ENCODE measurements around the gene LYPD1. TPM values are rescaled to one million over a fixed set of nuclear protein-coding genes. Genes with fewer than 3 reads are reported as not detected.

The LYPD1 gene
- total and polyA plus RNA-seq, 3 donors from 2014 or later, result 0.50 to 11.2 (median 1.3) TPM

DNA sequence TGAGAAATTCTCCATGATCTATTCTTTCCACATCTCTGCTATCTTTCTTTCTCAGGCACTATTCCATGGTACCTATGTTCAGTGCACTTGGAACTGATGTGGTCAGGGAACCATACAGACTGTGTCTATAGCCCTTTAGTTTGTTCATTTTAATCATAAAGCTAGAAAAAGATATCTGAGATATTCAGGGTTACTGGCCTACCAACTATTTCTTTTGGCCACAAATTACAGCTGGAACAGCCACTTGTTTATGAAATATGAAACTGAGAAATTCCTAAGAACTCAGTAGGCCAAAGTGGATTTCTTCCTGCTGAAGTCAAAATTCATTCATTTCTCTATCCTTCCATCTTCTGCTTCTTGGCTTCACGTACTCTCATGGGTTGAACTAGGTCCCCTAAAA lies 22.8 kb upstream of the LYPD1 start:
- Histone ChIP-seq H3K4me1 (no peaks in the 10 kb centered on the region), H3K4me3 (no peak overlapping the region), H3K27ac (no peak overlapping the region), H3K27me3 (no peaks in the 10 kb centered on the region), H3K9me3 (no peaks in the 10 kb centered on the region), H3K36me3 (ENCODE audit: low read depth, missing control alignments) (no peaks in the 10 kb centered on the region)
- TF ChIP-seq, protein P1, sequence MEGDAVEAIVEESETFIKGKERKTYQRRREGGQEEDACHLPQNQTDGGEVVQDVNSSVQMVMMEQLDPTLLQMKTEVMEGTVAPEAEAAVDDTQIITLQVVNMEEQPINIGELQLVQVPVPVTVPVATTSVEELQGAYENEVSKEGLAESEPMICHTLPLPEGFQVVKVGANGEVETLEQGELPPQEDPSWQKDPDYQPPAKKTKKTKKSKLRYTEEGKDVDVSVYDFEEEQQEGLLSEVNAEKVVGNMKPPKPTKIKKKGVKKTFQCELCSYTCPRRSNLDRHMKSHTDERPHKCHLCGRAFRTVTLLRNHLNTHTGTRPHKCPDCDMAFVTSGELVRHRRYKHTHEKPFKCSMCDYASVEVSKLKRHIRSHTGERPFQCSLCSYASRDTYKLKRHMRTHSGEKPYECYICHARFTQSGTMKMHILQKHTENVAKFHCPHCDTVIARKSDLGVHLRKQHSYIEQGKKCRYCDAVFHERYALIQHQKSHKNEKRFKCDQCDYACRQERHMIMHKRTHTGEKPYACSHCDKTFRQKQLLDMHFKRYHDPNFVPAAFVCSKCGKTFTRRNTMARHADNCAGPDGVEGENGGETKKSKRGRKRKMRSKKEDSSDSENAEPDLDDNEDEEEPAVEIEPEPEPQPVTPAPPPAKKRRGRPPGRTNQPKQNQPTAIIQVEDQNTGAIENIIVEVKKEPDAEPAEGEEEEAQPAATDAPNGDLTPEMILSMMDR (IDR thresholded peaks at IDR 0.05), result no peak
- no peak for TF ChIP-seq POLR2A (IDR thresholded peaks at IDR 0.05)
- no peak for DNase-seq
- WGBS, 2 donors, result 75 to 83% methylated on average over 1 of the region's 1 CpG
- intact Hi-C loops (cut with DNase I; ENCODE audit: low total_unique reads), result no loop called here

GRCh38 chr2:132691556-132691955 lies 21.6 kb upstream of the LYPD1 start:
- Histone ChIP-seq H3K36me3 (ENCODE audit: low read depth, missing control alignments) (no peaks in the 10 kb centered on the region), H3K27me3 (no peaks in the 10 kb centered on the region), H3K9me3 (no peaks in the 10 kb centered on the region), H3K4me3 (no peak overlapping the region), H3K4me1 (no peaks in the 10 kb centered on the region), H3K27ac (no peak overlapping the region)
- no peak for DNase-seq
- intact Hi-C loops (cut with DNase I; ENCODE audit: low total_unique reads), result no loop called here
- TF ChIP-seq, protein P1 (IDR thresholded peaks at IDR 0.05), result no peak
- TF ChIP-seq POLR2A (IDR thresholded peaks at IDR 0.05), result no peak
- WGBS, 2 donors, result 83 to 92% methylated on average over 4 of the region's 4 CpGs

DNA sequence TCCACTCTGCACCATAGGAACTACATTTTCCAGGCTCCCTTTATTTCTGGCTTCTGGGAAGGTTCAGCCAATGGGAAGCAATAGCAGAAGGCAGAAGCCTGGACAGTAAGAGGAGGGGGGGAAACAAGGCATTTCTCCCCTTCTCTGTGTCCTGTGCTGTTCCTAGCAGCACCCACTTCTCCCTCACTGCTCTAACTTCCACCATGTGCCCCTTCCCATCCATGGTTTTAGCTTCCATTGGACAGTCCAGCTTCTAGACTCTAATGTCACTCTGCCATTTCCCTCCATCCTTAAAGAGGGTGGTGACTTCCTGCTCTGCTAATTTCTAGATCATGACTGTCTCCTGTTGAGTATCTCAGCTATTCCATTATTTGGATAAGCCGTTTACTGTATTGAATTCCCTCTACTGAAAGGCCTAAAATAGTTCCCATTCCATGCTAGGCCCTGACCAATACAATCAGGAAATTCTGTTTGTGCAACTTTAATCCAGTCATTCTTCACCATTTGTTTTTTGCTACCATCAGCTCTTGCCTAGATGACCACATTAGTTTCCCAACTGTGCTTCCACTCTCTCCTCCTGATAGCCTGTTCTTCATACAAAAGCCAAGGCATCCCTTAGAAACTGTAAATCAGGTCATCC lies 20.8 kb upstream of the LYPD1 start:
- whole genome bisulfite sequencing, 2 donors, result 85 to 89% methylated on average over 1 of the region's 1 CpG
- intact Hi-C loops (cut with DNase I; ENCODE audit: low total_unique reads), result no loop called here
- no peak for DNase-seq
- TF ChIP-seq POLR2A (IDR thresholded peaks at IDR 0.05), result no peak
- TF ChIP-seq, protein P1 (IDR thresholded peaks at IDR 0.05), result no peak
- Histone ChIP-seq H3K4me3 (no peak overlapping the region), H3K27me3 (no peaks in the 10 kb centered on the region), H3K27ac (no peak overlapping the region), H3K36me3 (ENCODE audit: low read depth, missing control alignments) (no peaks in the 10 kb centered on the region), H3K4me1 (no peaks in the 10 kb centered on the region), H3K9me3 (no peaks in the 10 kb centered on the region)

- H3K9me3 ChIP-seq, result no peaks in the 10 kb centered on the region
- H3K4me1 ChIP-seq, result no peaks in the 10 kb centered on the region
- H3K36me3 ChIP-seq (ENCODE audit: low read depth, missing control alignments), result no peaks in the 10 kb centered on the region
- H3K27me3 ChIP-seq, result no peaks in the 10 kb centered on the region
- no peak overlapping the region for H3K27ac ChIP-seq
- H3K4me3 ChIP-seq, result no peak overlapping the region
- intact Hi-C loops (cut with DNase I; ENCODE audit: low total_unique reads), result no loop called here
- TF ChIP-seq, protein P1 (IDR thresholded peaks at IDR 0.05), result no peak
- no peak for TF ChIP-seq POLR2A (IDR thresholded peaks at IDR 0.05)
- no peak for DNase-seq
- 84 to 91% methylated on average over 1 of the region's 1 CpG for WGBS, 2 donors
Measured at GRCh38 chr2:132681766-132682165, 11.8 kb upstream of the LYPD1 start.

DNA sequence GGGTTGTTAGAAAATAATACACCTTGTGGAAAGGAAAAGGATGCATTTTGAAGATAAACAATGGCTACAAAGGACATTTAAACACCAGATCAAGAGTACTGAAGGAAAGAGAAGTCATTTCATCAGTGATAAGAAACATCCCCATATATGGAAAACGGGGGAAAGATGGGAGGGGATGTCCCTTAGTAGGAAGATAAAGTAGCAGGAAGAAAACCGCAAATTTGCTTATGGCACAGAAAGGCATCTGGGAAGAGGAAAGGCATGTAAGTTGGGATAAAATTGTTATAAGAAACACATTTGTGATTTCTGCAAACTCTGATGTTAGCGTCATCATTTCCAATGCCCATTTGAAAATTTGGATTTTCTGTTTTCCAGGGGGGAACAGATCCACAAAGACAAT lies 10.5 kb upstream of the LYPD1 start:
- 83 to 84% methylated on average over 3 of the region's 3 CpGs for WGBS, 2 donors
- no peaks in the 10 kb centered on the region for H3K4me1 ChIP-seq
- no peak overlapping the region for H3K4me3 ChIP-seq
- no peak for DNase-seq
- TF ChIP-seq, protein P1 (IDR thresholded peaks at IDR 0.05), result no peak
- no peak for TF ChIP-seq POLR2A (IDR thresholded peaks at IDR 0.05)
- no peaks in the 10 kb centered on the region for H3K27me3 ChIP-seq
- intact Hi-C loops (cut with DNase I; ENCODE audit: low total_unique reads), result no loop called here
- H3K9me3 ChIP-seq, result no peaks in the 10 kb centered on the region
- H3K36me3 ChIP-seq (ENCODE audit: low read depth, missing control alignments), result no peaks in the 10 kb centered on the region
- no peak overlapping the region for H3K27ac ChIP-seq

All from testis (tissue), 3 donors.